Measurements from ENCODE around the gene USP25.

The USP25 gene

DNA sequence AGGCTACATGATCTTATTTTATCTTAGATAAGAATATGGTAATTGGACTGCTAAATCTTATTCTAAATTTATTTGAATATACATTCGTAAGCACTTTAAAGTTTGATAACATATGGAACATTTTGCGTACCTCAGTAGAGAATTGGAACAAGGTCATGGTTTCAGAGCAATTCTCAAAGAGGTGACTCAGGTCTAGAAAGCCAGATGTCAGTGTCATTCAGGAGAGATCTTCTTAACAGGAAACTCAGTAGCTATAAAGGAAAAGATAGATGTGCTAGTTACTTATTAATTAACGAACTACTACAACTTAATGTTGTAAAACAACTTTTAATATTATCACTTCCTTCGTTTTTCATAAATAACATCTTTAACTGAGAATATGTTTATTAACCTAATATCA is 142.5 kb downstream of the USP25 start:
- TF ChIP-seq, protein P1, sequence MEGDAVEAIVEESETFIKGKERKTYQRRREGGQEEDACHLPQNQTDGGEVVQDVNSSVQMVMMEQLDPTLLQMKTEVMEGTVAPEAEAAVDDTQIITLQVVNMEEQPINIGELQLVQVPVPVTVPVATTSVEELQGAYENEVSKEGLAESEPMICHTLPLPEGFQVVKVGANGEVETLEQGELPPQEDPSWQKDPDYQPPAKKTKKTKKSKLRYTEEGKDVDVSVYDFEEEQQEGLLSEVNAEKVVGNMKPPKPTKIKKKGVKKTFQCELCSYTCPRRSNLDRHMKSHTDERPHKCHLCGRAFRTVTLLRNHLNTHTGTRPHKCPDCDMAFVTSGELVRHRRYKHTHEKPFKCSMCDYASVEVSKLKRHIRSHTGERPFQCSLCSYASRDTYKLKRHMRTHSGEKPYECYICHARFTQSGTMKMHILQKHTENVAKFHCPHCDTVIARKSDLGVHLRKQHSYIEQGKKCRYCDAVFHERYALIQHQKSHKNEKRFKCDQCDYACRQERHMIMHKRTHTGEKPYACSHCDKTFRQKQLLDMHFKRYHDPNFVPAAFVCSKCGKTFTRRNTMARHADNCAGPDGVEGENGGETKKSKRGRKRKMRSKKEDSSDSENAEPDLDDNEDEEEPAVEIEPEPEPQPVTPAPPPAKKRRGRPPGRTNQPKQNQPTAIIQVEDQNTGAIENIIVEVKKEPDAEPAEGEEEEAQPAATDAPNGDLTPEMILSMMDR (IDR thresholded peaks at IDR 0.05): no peak

DNA sequence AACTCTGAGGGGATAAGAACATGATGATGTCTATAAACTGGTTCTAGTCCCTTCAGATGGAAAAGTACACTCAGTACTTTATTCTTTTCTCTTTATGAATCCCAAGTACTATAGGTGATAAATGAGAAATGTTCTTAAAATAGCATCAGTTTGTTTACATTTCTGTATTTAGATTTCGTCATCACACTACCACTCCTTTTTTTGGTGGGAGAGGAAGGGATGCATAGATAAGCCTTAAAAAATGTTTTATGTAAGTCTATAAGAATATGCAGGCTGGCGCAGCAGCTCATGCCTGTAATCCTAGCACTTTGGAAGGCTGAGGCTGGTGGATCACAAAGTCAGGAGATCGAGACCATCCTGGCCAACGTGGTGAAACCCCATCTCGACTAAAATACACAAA is 144.8 kb downstream of the USP25 start:
- TF ChIP-seq, protein P1 (IDR thresholded peaks at IDR 0.05): no peak

DNA sequence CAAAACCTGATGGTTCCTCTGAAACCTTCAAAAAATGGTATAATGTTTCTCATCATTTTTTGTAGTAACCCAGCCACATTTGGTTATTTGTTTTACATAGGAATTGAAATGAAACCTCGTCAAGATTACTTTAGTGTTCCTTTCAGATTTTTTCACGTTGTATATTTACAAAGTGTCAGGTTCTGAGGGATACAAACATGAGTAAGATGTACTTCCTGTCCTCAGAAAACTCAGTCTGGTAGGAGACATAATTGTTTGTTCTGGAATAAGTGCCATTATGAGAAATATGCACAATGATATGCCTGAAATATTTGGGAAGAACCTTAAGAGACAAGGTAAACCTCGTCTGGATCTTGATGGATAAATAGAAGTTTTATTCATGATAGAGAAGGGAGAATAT is 145.5 kb downstream of the USP25 start:
- TF ChIP-seq, protein P1 (IDR thresholded peaks at IDR 0.05): no peak

DNA sequence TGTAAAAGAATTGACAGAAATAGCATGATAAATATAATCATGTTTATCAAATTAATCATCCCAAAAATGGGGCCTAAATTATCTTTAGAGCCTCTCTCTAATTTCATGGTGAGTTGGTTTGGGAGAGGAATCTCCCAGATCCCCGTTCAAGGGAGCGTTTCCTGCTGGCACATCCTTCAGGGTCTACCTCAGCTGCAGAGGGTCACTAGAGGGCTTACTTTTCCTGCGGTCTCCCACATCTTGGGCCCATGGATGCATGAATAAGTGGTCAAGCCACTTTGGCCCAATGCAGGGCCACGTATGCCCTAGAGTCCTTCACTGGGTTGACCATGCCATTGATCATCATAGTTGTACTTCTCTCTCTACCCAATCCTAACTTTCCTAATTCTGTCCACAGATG is 164.1 kb downstream of the USP25 start:
- TF ChIP-seq, protein P1 (IDR thresholded peaks at IDR 0.05): no peak

DNA sequence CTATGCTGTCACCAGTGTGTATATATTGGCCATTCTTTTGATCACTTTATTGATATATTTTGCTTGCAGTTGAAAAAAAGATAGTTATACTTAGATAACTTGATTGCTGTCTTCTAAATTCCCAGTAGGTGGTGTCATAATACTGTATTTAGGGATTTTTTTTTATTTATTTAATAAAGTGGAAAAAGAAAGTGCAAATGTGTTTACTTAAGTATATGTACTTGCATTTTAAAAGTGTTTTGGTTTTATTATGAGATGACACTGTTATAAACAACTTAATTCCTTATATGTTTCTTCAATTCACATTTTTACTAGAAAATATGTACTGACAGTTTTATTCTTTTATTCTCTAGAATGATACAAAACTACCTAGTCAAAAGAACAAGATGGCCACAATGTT is 164.8 kb downstream of the USP25 start:
- TF ChIP-seq, protein P1 (IDR thresholded peaks at IDR 0.05): peak; percentile 59

DNA sequence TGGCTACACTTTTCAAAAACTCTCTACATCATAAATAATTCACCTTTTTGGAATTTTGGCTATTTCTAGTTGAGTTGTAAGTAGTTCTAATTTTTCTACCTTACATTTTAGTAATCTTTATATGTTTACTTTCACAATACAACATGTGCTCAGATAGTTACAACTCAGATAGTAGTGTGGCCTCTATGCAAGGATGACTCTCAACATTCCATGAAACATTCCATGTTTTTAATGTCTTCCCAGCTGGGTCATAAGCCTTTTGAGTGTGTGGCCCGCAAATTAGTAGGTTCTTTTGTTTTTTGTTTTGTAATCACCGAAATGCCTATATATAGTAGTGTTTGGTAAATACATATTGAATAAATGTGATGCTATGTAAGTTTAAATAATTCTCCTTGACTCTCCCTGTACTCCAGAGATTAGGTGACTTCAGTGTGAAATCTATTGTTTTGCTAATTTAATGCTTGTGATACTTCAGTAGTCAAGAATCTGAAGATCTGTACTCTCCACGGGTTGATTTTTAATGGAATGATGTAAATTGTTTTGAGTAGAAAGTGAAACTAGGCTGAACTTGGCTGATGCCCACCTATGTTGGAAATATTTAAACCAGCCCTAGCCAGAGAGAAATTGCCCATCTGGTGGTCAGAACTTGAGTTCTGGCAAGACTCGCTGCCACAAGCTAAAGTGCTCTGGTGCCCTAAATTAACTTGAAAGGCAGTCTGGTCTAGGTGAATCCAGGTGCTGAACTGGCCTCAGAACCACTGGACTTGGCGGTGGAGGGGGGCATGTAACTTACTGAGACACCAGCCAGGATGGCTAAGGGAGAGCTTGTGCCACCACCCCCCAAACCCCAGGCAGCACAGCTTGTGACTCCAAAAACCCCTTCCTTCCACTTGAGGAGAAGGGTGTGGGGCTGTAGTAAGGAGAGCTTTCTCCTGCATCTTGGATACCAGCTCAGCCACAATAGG is 165.6 kb downstream of the USP25 start:
- TF ChIP-seq, protein P1 (IDR thresholded peaks at IDR 0.05): no peak

DNA sequence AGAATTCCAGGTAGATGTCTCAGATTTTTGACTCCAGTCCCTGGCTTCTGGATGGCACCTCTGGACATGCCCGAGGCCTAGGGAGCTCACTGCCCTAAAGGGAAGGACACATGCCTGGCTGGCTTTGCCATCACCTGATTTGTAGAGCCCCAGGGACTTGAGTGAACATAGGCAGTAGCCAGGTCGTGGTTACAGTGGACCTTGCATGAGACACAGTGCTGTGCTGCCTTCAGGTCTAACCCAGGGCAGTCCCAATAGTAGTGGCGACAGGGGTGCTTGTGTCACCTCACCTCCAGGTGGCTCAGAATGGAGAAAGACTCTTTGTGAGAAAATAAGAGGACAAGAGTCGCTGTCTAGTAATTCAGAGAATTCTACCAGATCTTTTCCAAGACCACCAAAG is 166.7 kb downstream of the USP25 start:
- TF ChIP-seq, protein P1 (IDR thresholded peaks at IDR 0.05): no peak
